Pancreas (tissue), 10 donors: ENCODE measurements around the gene CDC42SE2. TPM values are rescaled to one million over a fixed set of nuclear protein-coding genes. Genes with fewer than 3 reads are reported as not detected.

ENCODE experiments used
- ATAC-seq, 4 donors: fragments of 200-7000 bp; cut with Tn5 transposase; one replicate each; pipeline versions ENCODE4 v1.8.0 to v1.9.1; 2020; ENCODE audit warnings: mild to moderate bottlenecking in 4 of 4, moderate library complexity in 4 of 4
- DNase-seq, 6 donors: peaks; one replicate each; pipeline ENCODE4 v3.0.0-alpha.2; 2020
- FAIRE-seq: peaks from 2 replicates; lab custom pipeline; 2012; peaks lifted over from hg19 to GRCh38; lab: Jason Lieb, UNC
- H3K27ac ChIP-seq, 4 donors: fragments of 200-600 bp; sonication (generic); 1 replicate in 3 of 4; 2 replicates in 1 of 4; pipeline versions ENCODE4 v1.5.0 to v1.8.0; 2020
- H3K27me3 ChIP-seq, 4 donors: fragments of 200-600 bp; one replicate each; pipeline ENCODE4 v1.8.0; 2021
- H3K36me3 ChIP-seq, 3 donors: fragments of 200-600 bp; sonication (generic) in 1 of 3; one replicate each; pipeline versions ENCODE4 v1.5.0 to v1.8.0; 2020 to 2021
- H3K4me1 ChIP-seq, 3 donors: fragments of 200-600 bp; one replicate each; pipeline ENCODE4 v1.8.0; 2021
- H3K4me3 ChIP-seq, 4 donors: fragments of 200-600 bp; sonication (generic) in 2 of 4; one replicate each; pipeline versions ENCODE4 v1.5.0 to v1.8.0; 2020 to 2021
- H3K9me3 ChIP-seq, 4 donors: fragments of 200-600 bp; one replicate each; pipeline ENCODE4 v1.8.0; 2021
- WGBS, 2 donors: extraction: QIAGEN DNeasy Blood & Tissue Kit; methylation state at CpG; one replicate each; pipeline ENCODE4 v1.1.7; 2013; 5-methylcytosine and 5-hydroxymethylcytosine counted together
- intact Hi-C, 3 donors: fragments of 100-400 bp; cut with DNase I; formaldehyde crosslinking; loops; one replicate each; pipeline versions ENCODE4 v1.11.1 to v1.14.2; 2022
- polyA plus RNA-seq, 2 donors: library from polyadenylated mRNA; stranded (reverse); fragments of 200-250 nt; gene quantifications; one replicate each; pipeline ENCODE4 v1.2.3, GENCODE V29; 2013
- total RNA-seq, 6 donors: library from RNA; stranded (reverse); fragmentation: NEBNext Ultra II Directional in 4 of 6; extraction: Animal tissue kit (Norgen Biotek cat#: 25700) in 4 of 6; gene quantifications; one replicate each; pipeline versions ENCODE4 v1.2.1 to v1.2.4, GENCODE V29; 2021 to 2023
- TF ChIP-seq, protein P1 (sequence below), 4 donors: fragments of 200-600 bp; sonication (generic) in 3 of 4; IDR thresholded peaks; one replicate each; pipeline versions ENCODE4 v1.5.0 to v1.8.0; 2021; ENCODE audit warnings: antibody characterized with exemption in 4 of 4
- donor health status: healthy with polysubstance abuse.
- donor health status: DM: no; HTN: no; CAD: no; lungs with moderate emphysema.
- donor health status: DM: no; HTN: no; CAD: no.
- donor health status: control.
- donor health status: control.
- donor health status: Bipolar disorder and iron deficiency.
- donor health status: DM: yes; HTN: yes; CAD: no.
- donor health status: DM: no; HTN: no; CAD: no.
- donor health status: DM: no; HTN: no; CAD: no.
- donor health status: DM: yes; HTN: yes; CAD: no.

CDC42SE2 gene
- total and polyA plus RNA-seq, 8 donors, result 10.7 to 30.5 (median 20.3) TPM

DNA sequence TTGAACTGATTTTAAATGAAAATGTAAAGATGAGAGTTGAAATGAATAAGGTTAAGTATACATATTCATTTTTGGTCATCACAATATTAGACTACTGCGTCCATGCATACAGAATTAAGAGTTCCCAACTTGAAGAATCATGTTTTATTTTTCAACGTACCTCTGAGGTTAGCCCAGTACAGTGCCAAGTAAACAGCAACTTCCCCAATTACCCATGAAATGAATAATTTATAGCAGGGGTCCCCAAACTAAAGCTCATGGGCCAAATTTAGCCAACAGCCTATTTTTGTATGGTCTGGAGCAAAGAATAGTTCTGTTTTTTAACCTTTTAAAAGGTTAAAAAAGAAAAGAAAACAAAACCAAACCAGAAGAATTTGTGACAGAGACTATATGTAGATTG is 167.9 kb downstream of the CDC42SE2 start:
- 92 to 97% methylated on average over 2 of the region's 2 CpGs for WGBS, 2 donors
- peaks cover 0 to 5% (median 4%) of the 10 kb centered on the region in 3 donors for H3K36me3 ChIP-seq
- no peak for ATAC-seq
- H3K4me1 ChIP-seq, result no peaks in the 10 kb centered on the region
- no peak for FAIRE-seq
- intact Hi-C loops, result no loop called here
- no peaks in the 10 kb centered on the region for H3K9me3 ChIP-seq
- no peaks in the 10 kb centered on the region for H3K27me3 ChIP-seq
- TF ChIP-seq, protein P1, sequence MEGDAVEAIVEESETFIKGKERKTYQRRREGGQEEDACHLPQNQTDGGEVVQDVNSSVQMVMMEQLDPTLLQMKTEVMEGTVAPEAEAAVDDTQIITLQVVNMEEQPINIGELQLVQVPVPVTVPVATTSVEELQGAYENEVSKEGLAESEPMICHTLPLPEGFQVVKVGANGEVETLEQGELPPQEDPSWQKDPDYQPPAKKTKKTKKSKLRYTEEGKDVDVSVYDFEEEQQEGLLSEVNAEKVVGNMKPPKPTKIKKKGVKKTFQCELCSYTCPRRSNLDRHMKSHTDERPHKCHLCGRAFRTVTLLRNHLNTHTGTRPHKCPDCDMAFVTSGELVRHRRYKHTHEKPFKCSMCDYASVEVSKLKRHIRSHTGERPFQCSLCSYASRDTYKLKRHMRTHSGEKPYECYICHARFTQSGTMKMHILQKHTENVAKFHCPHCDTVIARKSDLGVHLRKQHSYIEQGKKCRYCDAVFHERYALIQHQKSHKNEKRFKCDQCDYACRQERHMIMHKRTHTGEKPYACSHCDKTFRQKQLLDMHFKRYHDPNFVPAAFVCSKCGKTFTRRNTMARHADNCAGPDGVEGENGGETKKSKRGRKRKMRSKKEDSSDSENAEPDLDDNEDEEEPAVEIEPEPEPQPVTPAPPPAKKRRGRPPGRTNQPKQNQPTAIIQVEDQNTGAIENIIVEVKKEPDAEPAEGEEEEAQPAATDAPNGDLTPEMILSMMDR (IDR thresholded peaks at IDR 0.05), result no peak
- DNase-seq, result no peak
- no peak overlapping the region for H3K4me3 ChIP-seq
- H3K27ac ChIP-seq, result no peak overlapping the region

DNA sequence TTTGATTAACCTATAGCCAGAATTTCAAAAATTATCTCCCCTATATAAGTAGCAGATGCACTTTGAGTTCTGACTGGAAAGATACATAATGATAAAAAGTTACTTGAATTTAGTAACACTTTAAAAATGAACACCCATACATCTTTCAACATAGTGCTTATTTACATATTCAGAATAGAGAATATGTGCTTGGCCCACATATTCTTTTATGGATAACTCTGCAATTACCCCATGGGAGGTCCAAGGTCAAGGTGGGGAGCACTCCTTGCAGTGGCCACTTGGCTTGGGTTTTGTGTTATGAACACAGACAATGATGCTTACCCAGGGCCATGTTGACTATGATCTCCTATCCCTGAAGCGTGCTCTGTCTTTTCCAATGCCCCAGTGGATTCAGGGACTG is 169.3 kb downstream of the CDC42SE2 start:
- H3K36me3 ChIP-seq, result peaks cover 0 to 5% (median 3%) of the 10 kb centered on the region in 3 donors
- DNase-seq (no peak), FAIRE-seq (no peak), ATAC-seq (no peak)
- H3K27me3 ChIP-seq, result no peaks in the 10 kb centered on the region
- intact Hi-C loops, result no loop called here
- no peaks in the 10 kb centered on the region for H3K4me1 ChIP-seq
- WGBS, 2 donors, result 96 to 99% methylated on average over 1 of the region's 1 CpG
- TF ChIP-seq, protein P1 (IDR thresholded peaks at IDR 0.05), result no peak
- no peak overlapping the region for H3K4me3 ChIP-seq
- no peak overlapping the region for H3K27ac ChIP-seq
- H3K9me3 ChIP-seq, result no peaks in the 10 kb centered on the region

GRCh38 chr5:131436081-131436480 is 172.2 kb downstream of the CDC42SE2 start:
- Histone ChIP-seq H3K36me3 (peaks cover 0 to 9% (median 0%) of the 10 kb centered on the region in 3 donors), H3K4me1 (no peaks in the 10 kb centered on the region), H3K27me3 (no peaks in the 10 kb centered on the region), H3K27ac (no peak overlapping the region), H3K9me3 (no peaks in the 10 kb centered on the region), H3K4me3 (no peak overlapping the region)
- WGBS, 2 donors, result 79 to 89% methylated on average over 2 of the region's 2 CpGs
- FAIRE-seq, result no peak
- DNase-seq, result no peak
- no peak for ATAC-seq
- intact Hi-C loops, result no loop called here
- TF ChIP-seq, protein P1 (IDR thresholded peaks at IDR 0.05), result no peak

- DNase-seq (no peak), ATAC-seq (no peak), FAIRE-seq (no peak)
- H3K4me1 ChIP-seq, result no peaks in the 10 kb centered on the region
- WGBS, 2 donors, result 93 to 96% methylated on average over 2 of the region's 2 CpGs
- no peak overlapping the region for H3K27ac ChIP-seq
- TF ChIP-seq, protein P1 (IDR thresholded peaks at IDR 0.05), result no peak
- no peaks in the 10 kb centered on the region for H3K9me3 ChIP-seq
- H3K27me3 ChIP-seq, result no peaks in the 10 kb centered on the region
- peaks cover 0 to 15% (median 2%) of the 10 kb centered on the region in 3 donors for H3K36me3 ChIP-seq
- H3K4me3 ChIP-seq, result no peak overlapping the region
- intact Hi-C loops, result no loop called here
These were observed 177.3 kb downstream of the CDC42SE2 start for GRCh38 chr5:131441184-131441583.

Other genes starting within 250 kb of the CDC42SE2 start
- 10 to 100 TPM; 47.9 to 90.4 (median 65.5) TPM for gene HINT1, start 98.8 kb upstream of the CDC42SE2 start, total RNA-seq
- 100 to 1,000 TPM in 1 of 2 donors, 10 to 100 TPM in 1; 86.0 to 168 TPM for gene HINT1, start 98.8 kb upstream of the CDC42SE2 start, polyA plus RNA-seq
- 1 to 10 TPM; 2.3 to 4.8 (median 3.0) TPM for gene LYRM7, start 93.1 kb upstream of the CDC42SE2 start, total RNA-seq
- 1 to 10 TPM; 2.0 to 3.5 TPM for gene LYRM7, start 93.1 kb upstream of the CDC42SE2 start, polyA plus RNA-seq